NB4 (cell line): ENCODE data around the gene PPP1R15B.

Experiments
- TF ChIP-seq, protein P1 (sequence below): IDR thresholded peaks from 2 replicates; pipeline ENCODE4 v1.6.1; 2011; ENCODE audit warnings: low read depth, low read length
- TF ChIP-seq, protein P2 (sequence below): IDR thresholded peaks from one replicate; pipeline ENCODE4 v1.5.1; 2012; ENCODE audit warnings: low read depth, low read length

DNA sequence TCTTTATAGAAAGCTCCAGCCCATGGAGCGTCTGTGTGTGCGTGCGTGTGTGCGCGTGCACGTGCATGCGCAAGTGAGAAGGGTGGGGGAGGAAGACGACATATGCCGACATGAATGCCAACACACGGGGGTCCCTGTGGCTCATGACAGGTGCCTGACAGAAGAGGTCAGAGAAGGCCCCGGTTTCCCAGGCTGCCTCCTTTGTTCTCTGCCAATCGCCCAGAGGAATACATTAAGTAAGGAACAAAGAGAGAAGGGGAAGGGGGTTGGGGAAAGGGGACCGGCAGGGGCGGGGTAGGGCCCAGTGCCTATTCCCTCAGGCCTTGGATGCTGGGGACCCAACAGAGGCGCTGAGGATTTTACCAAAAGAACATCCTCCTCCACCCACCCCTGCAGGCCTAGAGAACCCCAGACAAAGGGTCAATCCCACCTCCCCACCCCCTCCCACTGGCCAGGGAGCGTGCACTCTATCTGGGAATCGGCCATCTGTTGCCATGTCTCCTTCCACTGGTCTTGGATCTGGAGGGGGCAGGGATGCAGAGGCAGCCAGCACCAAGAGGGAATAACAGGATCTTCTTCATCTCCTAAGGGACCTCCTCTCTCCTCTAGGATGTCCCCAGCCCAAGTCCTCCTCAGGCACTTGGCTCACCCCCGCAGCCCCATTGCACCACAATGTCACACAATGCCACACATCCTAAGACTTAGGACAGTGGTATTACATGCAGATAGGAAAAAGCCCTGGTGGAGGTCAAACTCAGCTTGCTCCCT lies 43.6 kb upstream of the PPP1R15B start:
- TF ChIP-seq, protein P1, sequence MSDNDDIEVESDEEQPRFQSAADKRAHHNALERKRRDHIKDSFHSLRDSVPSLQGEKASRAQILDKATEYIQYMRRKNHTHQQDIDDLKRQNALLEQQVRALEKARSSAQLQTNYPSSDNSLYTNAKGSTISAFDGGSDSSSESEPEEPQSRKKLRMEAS = no peak
- TF ChIP-seq, protein P2, sequence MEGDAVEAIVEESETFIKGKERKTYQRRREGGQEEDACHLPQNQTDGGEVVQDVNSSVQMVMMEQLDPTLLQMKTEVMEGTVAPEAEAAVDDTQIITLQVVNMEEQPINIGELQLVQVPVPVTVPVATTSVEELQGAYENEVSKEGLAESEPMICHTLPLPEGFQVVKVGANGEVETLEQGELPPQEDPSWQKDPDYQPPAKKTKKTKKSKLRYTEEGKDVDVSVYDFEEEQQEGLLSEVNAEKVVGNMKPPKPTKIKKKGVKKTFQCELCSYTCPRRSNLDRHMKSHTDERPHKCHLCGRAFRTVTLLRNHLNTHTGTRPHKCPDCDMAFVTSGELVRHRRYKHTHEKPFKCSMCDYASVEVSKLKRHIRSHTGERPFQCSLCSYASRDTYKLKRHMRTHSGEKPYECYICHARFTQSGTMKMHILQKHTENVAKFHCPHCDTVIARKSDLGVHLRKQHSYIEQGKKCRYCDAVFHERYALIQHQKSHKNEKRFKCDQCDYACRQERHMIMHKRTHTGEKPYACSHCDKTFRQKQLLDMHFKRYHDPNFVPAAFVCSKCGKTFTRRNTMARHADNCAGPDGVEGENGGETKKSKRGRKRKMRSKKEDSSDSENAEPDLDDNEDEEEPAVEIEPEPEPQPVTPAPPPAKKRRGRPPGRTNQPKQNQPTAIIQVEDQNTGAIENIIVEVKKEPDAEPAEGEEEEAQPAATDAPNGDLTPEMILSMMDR = no peak
